ENCODE results near the gene PSEN1.

- no peak for TF ChIP-seq ETS1 (IDR thresholded peaks at IDR 0.05)
- no peak for TF ChIP-seq CTCF (conservative IDR thresholded peaks at IDR 0.05; ENCODE audit: low read depth in 2 of 2)
These were observed 32.4 kb downstream of the PSEN1 start for GRCh38 chr14:73168691-73169090.
